Activated CD8-positive, alpha-beta memory T cell treated with anti-CD3 and anti-CD28 coated beads, Interleukin-2, amount 50 U/mL, for 4 hours (primary cell): Measurements from ENCODE around the gene FLCN.

Experiments used
- DNase-seq: peaks from one replicate; pipeline ENCODE4 v3.0.0-alpha.2; 2020

FLCN gene

DNA sequence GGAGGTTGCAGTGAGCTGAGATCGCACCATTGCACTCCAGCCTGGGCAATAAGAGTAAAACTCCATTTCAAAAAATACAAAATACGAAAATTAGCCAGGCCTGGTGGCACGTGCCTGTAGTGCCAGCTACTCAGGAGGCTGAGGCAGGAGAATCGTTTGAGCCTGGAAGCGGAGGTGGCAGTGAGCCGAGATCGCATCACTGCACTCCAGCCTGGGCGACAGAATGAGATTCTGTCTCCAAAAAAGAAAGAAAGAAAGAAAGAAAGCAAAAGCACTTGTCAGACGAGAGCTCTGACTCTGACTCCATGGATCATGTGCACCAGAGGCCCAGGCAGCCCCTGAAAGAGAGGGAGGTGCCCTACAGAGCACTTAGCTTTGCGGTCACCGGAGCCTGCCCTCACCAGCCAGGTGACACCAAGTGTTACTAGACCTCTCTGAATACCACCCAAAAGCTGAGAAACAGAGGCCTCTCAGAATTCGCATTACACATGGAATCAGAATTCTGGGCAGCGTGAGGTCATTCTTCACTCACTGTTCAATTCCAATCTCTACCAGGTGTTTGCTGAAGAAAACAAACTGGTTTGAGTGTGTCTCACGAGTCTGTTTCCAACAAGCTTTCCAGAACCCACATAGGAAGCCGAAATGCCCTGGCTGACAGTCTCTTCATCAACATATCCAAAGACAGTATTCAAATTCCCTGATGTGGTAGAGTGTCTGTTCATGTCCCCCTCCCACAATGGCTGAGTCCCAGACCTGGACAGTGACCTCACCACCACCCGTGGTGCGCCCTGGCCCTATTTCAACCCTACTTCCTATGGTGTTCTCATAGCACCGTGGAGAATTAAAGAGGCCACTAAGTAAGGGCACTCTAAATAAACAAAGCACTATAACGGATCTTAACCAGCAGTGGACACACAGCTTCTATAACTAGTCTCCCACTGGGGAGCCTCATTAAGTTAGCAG lies 1.5 kb downstream of the FLCN start:
- no peak for DNase-seq

DNA sequence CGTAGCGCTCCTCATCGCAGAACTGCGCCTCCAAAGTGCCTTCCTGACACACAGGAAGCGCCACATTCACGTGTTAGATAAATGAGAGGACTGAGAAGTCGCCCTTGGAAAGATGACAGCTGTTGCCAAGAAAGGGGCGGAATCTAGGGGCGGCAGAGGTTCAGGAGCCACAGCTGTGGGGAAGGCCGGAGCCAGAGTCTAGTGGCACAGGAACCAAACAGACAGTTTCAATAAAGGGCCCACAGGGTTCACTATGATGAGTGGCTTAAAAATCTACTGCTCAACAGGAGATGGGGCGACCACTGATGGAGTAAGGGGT lies 4.7 kb downstream of the FLCN start:
- no peak for DNase-seq

DNA sequence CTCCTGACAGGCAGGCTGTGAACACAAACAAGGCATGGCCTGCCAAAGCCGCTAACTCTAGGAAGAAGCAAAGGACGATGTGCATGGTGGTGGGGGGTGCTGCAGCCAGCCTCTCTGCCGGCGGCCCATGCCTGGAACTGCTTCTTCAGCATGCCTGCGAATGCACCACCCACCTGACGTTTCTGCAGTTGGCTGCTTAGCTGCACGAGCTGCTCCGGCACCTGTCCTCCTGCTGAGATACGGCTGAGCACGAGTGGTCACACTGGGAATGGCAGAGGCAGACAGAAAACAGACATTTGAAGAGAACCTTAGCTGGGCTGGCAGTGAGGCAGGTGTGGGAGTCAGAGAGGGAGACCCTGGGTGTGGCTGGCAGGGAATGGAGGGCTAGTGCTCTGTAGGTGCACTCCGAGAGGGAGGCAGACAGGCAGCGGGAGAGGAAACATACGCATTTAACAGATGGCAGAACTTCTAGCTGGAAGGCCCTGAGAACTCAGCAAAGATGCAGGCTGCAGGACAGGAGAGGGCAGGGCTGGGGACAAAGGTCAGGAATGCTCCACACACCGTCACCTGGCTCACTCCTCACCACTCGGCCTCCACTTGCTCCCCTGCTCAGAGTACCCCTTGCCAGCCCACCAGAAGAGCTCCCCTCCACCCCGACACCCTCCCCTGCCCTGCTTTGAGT lies 5.2 kb downstream of the FLCN start:
- no peak for DNase-seq

DNA sequence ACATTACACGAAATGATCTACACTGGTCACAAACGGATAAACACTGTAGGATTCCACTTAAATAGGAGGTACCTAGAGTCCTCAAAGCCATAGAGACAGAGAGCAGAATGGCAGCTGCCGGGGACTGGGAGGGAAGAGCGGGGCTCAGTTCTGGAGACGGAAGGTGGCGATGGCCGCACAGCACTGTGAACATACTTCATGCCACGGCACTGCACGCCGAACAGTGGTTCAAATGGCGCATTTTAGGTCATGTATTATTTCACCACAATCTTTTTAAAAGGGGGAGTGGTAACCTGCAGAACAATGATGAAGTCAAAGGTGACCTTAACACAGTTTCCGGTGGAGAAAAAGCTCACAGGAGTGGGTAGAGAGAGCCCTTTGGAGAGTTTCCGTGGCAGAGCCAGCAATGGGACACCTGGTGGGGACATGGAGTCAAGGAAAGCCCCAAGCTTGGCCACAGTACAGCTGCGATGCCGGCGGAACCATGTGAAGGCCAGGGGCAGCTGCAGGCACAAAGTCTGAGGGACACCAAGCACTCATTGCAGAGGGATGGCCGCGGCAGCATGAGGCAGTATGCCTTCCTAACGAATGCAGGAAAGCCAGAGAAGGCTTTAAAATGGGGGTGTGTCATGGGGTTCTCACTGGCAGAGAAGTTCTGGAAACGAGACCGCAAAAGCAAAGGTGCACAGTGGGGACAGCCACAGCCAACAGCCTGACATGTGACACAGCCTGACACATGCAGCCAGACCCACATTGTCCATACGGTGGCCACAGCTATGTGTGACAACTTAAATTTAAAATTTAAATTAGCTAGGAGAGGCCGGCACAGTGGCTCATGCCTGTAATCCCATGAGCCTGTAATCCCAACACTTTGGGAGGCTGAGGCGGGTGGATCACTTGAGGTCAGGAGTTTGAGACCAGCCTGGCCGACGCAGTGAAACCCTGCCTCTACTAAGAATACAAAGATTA lies 7.3 kb downstream of the FLCN start:
- no peak for DNase-seq

DNA sequence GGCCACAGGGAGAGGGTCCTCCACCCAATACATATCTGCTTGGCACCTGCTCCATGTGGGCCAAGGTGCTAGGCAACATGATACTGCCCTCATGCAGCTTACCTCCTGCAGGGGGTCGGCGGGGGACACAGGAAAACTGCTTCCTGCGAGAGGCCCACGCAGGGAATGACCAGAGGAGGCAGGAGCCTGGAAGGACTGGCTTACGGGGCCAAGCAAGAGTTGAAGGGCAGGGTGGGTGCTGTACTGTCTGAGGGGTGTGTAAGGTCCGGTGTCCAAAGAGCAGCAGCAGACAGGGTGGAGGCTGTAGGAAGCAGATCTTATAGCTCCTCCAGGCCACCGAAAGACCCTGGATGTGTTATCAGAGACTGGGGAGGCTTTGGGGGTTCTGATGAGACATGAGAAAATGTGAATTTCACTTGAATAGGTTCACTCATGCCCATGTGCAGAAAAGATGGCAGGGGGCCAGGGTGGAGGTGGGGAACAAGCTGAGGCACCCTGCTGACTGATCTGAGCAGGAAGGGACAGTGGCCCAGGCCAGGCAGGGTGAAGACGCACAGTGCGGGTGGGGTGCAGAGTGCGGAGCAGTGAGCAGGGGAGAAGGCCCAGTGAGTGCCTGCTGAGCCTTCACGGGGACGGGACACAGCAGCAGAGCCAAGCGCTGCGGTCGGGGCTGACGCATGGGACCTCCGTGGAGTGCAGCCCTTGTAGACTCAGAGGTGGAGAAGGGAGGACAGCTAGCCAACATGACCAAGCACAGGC lies 8.3 kb downstream of the FLCN start:
- DNase-seq, result no peak

DNA sequence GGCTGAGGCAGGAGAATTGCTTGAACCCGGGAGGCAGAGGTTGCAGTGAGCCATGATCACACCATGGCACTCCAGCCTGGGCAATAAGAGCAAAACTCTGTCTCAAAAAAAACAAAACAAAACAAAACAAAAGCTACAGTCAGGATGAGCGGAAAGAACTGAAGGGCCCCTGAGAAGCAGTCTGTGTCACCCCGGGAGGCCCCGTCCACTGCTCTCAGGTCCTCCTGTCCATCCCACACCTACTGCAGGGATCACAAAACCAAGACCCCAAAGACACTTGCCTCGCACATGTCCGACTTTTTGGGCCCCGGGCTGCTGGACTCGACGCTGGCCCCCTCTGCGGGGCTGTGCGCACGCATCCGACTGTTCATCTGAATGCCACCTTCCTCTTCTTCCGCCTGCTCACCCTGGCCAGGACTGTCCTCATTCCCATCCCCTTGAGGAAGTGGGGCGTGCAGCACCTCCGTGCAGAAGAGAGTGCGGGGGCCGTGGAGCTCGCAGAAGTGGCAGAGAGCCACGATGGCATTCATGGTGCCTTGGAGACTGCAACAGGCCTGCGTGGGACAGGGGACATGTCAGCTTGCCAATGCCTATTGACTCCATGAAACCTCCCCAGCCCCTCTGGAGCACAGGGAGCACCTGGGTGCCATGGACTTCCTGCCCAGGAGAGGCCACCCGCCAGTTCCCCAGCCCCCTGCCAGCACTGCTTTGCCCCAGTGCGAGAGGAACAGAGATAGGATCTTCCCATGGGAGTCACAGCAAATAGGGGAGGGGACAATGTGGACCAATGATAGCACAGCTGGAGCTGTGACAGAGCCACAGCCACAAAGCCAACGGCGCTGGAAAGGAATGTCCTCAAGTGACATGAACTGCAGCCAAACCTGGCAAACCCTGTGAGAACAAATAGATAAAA lies 9.1 kb downstream of the FLCN start:
- DNase-seq, result no peak

DNA sequence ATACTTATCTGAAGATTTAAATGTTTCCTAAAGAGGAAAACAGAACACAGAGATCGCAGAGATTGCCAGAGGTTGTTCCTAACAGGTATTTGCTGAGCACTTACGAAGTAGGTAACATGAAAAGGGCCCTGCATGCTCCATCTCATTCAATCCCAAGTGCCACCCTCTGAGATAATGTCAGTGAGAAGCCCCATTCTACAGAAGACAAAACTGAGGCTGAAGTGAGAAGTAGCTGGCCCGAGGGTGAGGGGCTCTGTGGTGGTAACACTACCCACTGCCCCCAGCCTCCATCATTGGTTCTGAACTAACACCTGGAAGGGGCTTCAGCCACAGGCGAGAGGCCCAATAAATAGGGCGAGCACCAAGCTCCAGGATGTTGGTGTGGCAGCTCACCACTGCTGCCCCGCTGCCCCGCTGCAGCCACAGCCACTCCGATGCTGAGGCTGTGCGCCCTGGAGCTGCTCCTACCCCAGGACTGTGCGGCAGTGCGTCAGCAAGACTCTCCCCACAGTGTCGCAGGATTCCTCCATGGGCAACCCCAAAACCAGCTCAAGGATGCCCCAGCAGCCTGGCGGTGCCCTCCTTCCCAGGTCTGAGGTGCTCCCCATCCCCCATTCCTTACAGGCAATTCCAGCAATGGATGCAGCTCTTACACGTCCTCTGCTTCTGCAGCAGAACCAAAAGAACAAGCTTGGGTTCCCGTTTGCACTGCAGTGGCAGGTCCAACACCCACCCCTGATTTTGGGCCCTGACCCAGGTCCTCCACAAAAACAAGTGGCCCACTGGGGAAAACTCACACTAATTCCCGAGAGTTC lies 10.3 kb downstream of the FLCN start:
- no peak for DNase-seq

DNA sequence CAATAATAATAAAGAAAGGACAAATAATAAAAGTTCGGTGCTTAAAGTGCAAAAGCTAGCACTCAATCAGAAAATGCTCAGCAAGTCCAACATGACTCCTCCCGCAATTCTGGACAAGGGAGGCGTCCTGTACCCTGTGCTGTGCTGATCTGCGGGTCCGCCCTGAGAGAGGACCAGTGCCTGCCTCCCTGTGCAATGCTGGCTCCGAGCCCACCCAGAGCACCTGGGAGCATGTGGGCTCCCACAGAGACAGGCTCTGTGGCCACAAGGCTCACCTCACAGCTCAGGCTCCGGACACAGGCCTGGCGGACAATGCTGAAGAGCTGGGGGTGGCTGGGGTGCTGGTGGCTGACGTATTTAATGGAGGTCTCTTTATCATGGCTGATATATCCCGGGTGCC lies 11.1 kb downstream of the FLCN start:
- DNase-seq, result no peak

DNA sequence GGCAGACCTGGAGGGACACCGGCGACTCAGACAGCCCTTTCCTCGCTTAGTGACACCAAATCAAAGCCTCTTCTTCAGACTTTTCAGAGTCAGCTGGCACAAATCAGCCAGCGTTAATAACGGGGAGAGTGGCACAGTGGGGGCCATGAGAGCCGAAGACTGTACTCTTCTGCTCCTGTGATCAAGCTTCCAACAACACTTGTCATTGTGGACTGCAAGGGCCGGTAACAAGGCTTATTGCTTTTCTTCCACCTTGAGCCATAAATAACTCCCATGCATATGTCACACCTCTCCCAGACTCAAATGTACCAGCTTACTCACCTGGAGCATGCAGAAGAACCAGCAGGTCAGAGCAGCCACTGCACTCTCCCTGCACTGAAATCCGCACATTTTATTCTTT lies 12.8 kb downstream of the FLCN start:
- no peak for DNase-seq

DNA sequence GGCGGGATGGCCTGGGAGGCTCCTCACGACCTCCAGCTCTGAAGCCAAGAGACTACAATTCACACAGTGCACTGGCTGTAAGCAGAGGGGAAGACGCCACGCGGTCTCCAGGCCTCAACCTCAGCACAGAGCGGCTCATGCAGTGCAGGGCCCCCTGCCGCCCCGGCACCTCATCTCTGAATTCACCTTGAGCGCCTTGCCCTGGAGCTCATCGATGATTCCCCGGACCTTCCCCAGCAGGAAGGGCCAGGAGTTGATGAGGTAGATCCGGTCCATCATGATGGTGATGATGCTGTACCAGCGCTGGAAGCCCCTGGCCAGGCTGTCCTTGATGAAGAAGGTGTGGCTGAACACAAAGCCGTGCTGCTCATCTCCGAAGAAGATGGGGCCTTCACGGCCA lies 13.2 kb downstream of the FLCN start:
- DNase-seq, result no peak

DNA sequence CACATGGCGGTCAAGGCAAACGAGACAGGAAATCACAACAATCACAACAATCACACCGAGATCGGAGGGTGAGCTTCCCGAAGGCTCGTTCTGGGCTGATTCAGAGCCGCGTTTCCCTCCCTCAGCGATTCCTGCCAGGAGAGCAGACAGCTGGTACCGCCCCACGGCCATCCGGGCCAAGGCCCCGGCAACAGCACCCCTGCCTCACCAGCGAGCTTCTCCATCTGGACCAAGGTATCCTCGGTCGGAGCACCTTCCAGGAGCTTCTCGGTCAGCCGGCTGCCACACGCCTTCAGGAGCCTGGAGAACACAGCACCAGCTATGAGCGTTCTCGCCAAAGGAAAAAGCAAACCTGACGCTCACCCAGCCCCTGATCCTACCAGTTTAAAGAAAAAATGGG lies 15.6 kb downstream of the FLCN start:
- no peak for DNase-seq

DNA sequence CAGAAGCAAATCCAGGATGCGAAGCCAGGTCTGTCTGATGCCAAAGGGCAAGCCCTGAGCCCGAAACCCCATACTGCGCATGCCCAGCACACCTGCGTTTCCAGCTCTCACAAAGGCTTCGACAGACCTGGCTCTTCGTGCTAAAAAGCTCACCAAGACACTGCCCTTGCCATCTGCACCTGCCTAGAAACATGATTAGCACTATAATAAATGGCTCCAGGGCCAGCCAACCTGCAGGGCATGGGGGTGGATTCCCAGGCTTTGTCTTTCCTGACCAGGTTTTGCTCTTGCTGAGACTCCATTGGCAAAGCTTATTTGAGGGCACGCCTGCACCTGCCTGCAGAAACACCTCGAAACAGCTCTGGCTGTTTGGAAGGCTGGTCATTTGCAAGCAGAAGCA lies 16.4 kb downstream of the FLCN start:
- DNase-seq, result no peak

DNA sequence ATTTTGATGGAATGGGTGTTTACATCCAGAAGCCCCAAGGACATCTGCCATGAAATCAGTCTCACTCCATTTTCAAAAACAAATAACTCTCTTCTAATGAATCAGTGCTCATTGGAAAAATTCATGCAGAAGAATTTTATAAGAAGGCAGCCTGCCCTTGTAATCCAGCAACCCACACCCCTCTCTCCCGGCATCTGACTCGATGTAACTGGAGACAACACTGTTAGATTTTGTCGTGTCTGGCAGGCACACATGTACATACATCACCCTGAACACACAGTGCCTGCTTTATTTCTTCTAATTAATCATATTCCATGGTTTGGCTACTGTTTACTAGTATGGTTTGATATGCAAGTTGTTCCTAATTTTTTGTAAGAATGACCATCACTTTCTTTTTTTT lies 19.0 kb downstream of the FLCN start:
- no peak for DNase-seq

DNA sequence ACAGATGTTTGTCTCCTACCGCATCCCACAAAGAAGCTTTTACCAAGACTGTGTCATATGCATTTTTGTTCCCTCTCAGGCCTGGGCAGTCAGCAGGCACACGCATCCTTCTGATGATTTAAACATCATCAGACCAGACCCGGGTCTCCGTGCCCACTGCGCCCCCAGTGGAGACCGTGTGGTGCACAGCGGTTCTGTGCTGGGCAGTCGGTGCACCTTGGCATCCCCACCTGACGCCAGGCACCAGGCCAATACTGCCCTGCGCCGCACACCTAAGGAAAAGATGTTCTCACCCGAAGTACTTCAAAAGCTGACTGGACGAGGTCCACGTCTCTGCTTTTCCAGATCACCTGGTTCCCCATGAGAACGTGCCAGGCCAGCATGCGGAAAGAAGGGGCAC lies 20.2 kb downstream of the FLCN start:
- no peak for DNase-seq

DNA sequence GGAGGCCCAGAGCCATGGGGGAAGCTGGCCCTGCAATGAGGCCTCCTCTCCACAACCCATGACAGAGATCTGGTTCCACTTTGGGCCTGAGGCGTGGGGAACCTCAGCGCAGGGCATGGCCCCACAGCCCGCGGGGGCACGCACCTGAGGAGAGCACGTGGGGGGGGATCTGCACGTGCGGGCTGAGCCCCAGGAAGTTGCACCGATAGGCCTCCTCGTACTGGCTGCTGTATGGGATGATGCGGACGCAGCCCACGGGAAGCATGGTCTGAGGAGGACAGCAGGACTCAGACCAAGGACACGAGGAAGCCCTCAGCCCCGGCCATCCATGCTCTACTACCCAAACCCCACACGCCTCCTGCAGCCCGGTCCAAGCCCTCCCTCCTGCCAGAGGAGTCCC lies 20.7 kb downstream of the FLCN start:
- no peak for DNase-seq

DNA sequence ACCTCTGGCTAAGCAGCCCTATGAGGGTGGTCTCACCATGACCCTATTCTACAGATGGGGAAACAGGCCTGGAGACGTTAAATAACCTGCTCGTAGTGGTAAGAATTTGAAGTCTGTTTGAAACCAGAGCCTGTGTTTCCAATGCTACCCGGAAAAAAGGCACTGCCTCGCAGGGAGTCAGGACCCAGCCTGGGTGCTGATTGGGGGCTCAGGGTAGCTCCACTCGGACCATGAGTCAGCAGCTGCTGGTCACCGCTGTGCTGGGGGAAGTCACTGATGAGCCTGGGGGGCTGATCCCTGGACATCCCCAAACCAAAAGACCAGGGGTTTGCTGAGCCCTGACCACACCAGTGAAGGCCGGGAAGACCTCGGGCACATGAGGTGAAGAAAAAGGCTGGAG lies 21.4 kb downstream of the FLCN start:
- DNase-seq, result no peak

DNA sequence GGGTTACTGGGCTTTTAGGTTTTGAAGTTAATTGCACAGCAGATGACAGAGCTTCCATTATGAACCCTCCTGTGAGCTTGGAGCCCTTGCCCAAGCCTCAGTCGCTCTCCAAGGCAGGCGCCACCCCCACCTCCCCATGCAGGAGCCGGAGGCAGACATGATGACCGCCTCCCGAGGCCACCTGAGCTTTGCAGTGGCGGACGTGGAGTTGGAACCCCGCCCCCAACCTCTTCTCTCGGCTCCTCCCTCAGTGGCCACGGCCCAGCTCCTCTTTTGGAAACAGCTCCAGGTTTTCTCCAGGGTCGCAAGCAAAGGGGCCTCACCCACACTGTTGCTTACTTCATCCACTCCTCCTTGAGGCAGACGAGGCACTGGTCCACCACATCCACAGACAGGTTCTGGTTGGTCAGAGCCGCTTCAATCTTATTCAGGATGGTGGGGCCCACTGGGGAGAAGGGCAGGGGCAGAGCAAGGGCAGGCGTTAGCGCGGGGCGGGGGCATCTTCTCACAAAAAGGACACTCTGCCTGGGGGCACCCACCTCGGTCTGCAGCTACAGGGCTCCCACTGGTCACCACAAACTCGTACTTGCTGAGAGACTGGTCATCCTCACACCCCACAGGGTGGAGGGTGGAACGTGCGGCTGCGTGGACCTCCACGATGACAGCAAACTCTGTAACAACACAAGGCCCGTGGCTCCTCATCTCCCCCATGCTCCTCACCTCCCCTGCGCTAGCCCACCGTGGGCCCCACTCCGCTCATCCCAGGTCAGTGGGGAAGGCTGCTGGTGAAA lies 22.1 kb downstream of the FLCN start:
- DNase-seq, result no peak

DNA sequence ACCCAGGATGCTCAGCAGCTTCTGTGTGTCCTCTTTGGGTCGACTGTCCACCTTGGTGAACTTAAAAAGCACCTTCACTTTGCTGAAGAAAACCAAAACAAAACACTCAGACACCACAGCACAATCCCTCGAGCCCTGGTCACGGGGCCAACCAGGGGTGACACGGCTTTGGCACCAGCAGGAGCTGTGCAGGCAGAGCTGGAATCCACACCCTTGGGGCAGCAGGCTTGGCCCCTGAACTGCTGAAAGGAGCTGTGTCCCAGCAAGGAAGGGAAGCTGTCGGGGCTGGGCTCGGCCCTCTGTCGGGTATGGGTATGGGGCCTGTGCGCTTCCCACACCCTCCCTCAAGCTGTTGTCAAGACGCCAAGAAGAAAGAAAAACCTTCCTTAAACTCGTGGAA lies 23.2 kb downstream of the FLCN start:
- no peak for DNase-seq

DNA sequence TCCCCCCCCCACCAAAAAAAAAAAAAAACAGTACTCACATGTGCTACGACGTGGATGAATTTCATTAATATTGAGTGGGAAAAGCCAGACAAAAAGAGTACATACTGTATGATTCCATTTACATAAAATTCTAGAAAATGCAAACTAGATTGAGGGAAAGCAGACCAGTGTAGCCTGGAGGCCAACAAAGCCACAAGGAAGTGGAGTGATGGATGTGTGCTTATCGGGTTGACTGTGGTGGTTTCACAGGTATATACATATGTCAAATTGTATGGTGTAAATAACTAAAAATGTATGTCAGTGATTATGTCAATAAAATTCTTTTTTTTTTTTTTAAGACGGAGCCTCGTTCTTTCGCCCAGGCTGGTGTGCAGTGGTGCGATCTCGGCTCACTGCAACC lies 29.0 kb downstream of the FLCN start:
- no peak for DNase-seq

DNA sequence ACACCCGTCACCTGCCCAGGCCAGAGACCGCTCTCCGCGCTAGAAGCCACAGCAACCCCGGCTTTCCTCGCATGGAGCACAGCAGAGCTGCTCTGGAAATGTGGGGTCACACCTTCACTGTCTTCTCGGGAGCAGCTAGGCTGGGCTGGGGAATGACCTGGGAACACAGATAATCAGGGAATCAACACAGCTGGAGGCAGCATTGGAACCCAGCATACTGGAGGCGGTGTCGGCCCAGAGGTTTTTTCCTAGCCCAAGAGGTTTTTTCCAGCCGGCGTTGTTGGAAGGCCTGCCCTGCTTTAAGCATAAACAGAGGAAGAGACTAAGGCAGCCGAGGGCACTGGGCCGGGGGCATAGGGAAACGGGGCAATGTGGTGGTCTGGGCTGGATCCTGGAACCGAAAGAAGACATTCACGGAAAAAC lies 30.0 kb downstream of the FLCN start:
- DNase-seq, result no peak
